ENCODE results near the gene HSF5. TPM values are rescaled to one million over a fixed set of nuclear protein-coding genes. Genes with fewer than 3 reads are reported as not detected.

The HSF5 gene
- total and polyA plus RNA-seq, 2 of the 13 experiments (the other 11 are each of a cell fraction or from before 2014, with no cell fraction given) = not detected

- TF ChIP-seq WIZ (CRISPR knock-in tag; IDR thresholded peaks at IDR 0.05) (no peak), TAF15 (IDR thresholded peaks at IDR 0.05; ENCODE audit: low read depth, low read length, poor library complexity, severe bottlenecking) (no peak), ATF3 (CRISPR knock-in tag; IDR thresholded peaks at IDR 0.05) (peak; percentile 73), IRF9 (CRISPR knock-in tag; IDR thresholded peaks at IDR 0.05; ENCODE audit: borderline replicate concordance) (no peak), SCMH1 (CRISPR knock-in tag; IDR thresholded peaks at IDR 0.05; ENCODE audit: borderline replicate concordance) (no peak), EP300 (IDR thresholded peaks at IDR 0.05; ENCODE audit: low read depth in 2 of 2, low read length in 2 of 2) (peak; percentile 57 to 69; a peak in 2 of 4 replicates), EP300 (CRISPR knock-in tag; IDR thresholded peaks at IDR 0.05; ENCODE audit: borderline replicate concordance) (peak; percentile 58; the same call in 1 of the 2 replicates), NR2F2 (IDR thresholded peaks at IDR 0.05; ENCODE audit: borderline replicate concordance, low read depth) (peak; percentile 70; the same call in 1 of the 2 replicates), NFATC3 (CRISPR knock-in tag; IDR thresholded peaks at IDR 0.05) (no peak), ZNF703 (CRISPR knock-in tag; IDR thresholded peaks at IDR 0.05; ENCODE audit: borderline replicate concordance) (no peak), ZNF382 (CRISPR knock-in tag; IDR thresholded peaks at IDR 0.05; ENCODE audit: borderline replicate concordance) (no peak), KAT8 (CRISPR knock-in tag; IDR thresholded peaks at IDR 0.05) (0 out of 2 replicates have a peak, but pooled peaks have one; percentile 16), RARA (CRISPR knock-in tag; IDR thresholded peaks at IDR 0.05) (peak; percentile 57; the same call in 1 of the 2 replicates), ZNF841 (CRISPR knock-in tag; IDR thresholded peaks at IDR 0.05; ENCODE audit: borderline replicate concordance) (no peak), FOXP1 (IDR thresholded peaks at IDR 0.05) (no peak), FOXP1 (CRISPR knock-in tag; IDR thresholded peaks at IDR 0.05) (no peak), DR1 (CRISPR knock-in tag; IDR thresholded peaks at IDR 0.05) (no peak), BCL6 (CRISPR knock-in tag; IDR thresholded peaks at IDR 0.05) (peak; percentile 29; the same call in 1 of the 2 replicates), ZNF720 (CRISPR knock-in tag; IDR thresholded peaks at IDR 0.05) (no peak), NR2C2 (CRISPR knock-in tag; IDR thresholded peaks at IDR 0.05; ENCODE audit: borderline replicate concordance) (peak; percentile 44; the same call in 1 of the 2 replicates)
- TF ChIP-seq, protein P1, sequence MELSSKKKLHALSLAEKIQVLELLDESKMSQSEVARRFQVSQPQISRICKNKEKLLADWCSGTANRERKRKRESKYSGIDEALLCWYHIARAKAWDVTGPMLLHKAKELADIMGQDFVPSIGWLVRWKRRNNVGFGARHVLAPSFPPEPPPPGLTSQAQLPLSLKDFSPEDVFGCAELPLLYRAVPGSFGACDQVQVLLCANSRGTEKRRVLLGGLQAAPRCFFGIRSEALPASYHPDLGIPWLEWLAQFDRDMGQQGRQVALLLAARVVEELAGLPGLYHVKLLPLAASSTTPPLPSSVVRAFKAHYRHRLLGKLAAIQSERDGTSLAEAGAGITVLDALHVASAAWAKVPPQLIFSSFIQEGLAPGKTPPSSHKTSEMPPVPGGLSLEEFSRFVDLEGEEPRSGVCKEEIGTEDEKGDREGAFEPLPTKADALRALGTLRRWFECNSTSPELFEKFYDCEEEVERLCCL (CRISPR knock-in tag; IDR thresholded peaks at IDR 0.05; ENCODE audit: borderline replicate concordance) = no peak
- TF ChIP-seq, protein P2, sequence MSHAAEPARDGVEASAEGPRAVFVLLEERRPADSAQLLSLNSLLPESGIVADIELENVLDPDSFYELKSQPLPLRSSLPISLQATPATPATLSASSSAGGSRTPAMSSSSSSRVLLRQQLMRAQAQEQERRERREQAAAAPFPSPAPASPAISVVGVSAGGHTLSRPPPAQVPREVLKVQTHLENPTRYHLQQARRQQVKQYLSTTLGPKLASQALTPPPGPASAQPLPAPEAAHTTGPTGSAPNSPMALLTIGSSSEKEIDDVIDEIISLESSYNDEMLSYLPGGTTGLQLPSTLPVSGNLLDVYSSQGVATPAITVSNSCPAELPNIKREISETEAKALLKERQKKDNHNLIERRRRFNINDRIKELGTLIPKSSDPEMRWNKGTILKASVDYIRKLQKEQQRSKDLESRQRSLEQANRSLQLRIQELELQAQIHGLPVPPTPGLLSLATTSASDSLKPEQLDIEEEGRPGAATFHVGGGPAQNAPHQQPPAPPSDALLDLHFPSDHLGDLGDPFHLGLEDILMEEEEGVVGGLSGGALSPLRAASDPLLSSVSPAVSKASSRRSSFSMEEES (CRISPR knock-in tag; IDR thresholded peaks at IDR 0.05) = 0 out of 2 replicates have a peak, but pooled peaks have one; percentile 26
- TF ChIP-seq, protein P3, sequence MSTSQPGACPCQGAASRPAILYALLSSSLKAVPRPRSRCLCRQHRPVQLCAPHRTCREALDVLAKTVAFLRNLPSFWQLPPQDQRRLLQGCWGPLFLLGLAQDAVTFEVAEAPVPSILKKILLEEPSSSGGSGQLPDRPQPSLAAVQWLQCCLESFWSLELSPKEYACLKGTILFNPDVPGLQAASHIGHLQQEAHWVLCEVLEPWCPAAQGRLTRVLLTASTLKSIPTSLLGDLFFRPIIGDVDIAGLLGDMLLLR (CRISPR knock-in tag; IDR thresholded peaks at IDR 0.05) = no peak
- TF ChIP-seq, protein P4, sequence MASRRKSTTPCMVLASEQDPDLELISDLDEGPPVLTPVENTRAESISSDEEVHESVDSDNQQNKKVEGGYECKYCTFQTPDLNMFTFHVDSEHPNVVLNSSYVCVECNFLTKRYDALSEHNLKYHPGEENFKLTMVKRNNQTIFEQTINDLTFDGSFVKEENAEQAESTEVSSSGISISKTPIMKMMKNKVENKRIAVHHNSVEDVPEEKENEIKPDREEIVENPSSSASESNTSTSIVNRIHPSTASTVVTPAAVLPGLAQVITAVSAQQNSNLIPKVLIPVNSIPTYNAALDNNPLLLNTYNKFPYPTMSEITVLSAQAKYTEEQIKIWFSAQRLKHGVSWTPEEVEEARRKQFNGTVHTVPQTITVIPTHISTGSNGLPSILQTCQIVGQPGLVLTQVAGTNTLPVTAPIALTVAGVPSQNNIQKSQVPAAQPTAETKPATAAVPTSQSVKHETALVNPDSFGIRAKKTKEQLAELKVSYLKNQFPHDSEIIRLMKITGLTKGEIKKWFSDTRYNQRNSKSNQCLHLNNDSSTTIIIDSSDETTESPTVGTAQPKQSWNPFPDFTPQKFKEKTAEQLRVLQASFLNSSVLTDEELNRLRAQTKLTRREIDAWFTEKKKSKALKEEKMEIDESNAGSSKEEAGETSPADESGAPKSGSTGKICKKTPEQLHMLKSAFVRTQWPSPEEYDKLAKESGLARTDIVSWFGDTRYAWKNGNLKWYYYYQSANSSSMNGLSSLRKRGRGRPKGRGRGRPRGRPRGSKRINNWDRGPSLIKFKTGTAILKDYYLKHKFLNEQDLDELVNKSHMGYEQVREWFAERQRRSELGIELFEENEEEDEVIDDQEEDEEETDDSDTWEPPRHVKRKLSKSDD (CRISPR knock-in tag; IDR thresholded peaks at IDR 0.05; ENCODE audit: low read depth) = no peak
Observed at GRCh38 chr17:58535431-58535830, 47.2 kb upstream of the HSF5 start (continued).

Measured in HepG2 (cell line).